KOPT-K1 (cell line): Measurements from ENCODE around the gene HOXA11.

ENCODE experiments used
- H3K27ac ChIP-seq: fragments of 200-600 bp; sonication (generic); 2 replicates; pipeline ENCODE4 v1.5.1; 2016; ENCODE audit warnings: antibody characterized with exemption, mild to moderate bottlenecking, low read depth, low read length; ENCODE audit not compliant: poor library complexity, severe bottlenecking
- H3K36me3 ChIP-seq: fragments of 200-600 bp; sonication (generic); 2 replicates; pipeline ENCODE4 v1.5.1; 2017; ENCODE audit warnings: antibody characterized with exemption, mild to moderate bottlenecking, low read length, moderate library complexity; ENCODE audit not compliant: insufficient read depth
- H3K9me3 ChIP-seq: fragments of 200-600 bp; sonication (generic); 2 replicates; pipeline ENCODE4 v1.5.1; 2017; ENCODE audit warnings: antibody characterized with exemption, low read length, mild to moderate bottlenecking; ENCODE audit not compliant: insufficient read depth, poor library complexity, severe bottlenecking

The HOXA11 gene

GRCh38 chr7:27189997-27190748, 5.1 kb upstream of the HOXA11 start:
- H3K27ac ChIP-seq: no peak overlapping the region
- no peaks in the 10 kb centered on the region for H3K36me3 ChIP-seq
- no peaks in the 10 kb centered on the region for H3K9me3 ChIP-seq

GRCh38 chr7:27189295-27189996, 4.4 kb upstream of the HOXA11 start:
- Histone ChIP-seq H3K9me3 (no peaks in the 10 kb centered on the region), H3K36me3 (no peaks in the 10 kb centered on the region), H3K27ac (no peak overlapping the region)

GRCh38 chr7:27188386-27189294, 3.6 kb upstream of the HOXA11 start:
- Histone ChIP-seq H3K27ac (no peak overlapping the region), H3K36me3 (no peaks in the 10 kb centered on the region)

GRCh38 chr7:27187475-27188385, 2.7 kb upstream of the HOXA11 start:
- Histone ChIP-seq H3K27ac (no peak overlapping the region), H3K9me3 (no peaks in the 10 kb centered on the region), H3K36me3 (no peaks in the 10 kb centered on the region)

More at GRCh38 chr7:27188386-27189294, 3.6 kb upstream of the HOXA11 start:
- H3K9me3 ChIP-seq: no peaks in the 10 kb centered on the region

DNA sequence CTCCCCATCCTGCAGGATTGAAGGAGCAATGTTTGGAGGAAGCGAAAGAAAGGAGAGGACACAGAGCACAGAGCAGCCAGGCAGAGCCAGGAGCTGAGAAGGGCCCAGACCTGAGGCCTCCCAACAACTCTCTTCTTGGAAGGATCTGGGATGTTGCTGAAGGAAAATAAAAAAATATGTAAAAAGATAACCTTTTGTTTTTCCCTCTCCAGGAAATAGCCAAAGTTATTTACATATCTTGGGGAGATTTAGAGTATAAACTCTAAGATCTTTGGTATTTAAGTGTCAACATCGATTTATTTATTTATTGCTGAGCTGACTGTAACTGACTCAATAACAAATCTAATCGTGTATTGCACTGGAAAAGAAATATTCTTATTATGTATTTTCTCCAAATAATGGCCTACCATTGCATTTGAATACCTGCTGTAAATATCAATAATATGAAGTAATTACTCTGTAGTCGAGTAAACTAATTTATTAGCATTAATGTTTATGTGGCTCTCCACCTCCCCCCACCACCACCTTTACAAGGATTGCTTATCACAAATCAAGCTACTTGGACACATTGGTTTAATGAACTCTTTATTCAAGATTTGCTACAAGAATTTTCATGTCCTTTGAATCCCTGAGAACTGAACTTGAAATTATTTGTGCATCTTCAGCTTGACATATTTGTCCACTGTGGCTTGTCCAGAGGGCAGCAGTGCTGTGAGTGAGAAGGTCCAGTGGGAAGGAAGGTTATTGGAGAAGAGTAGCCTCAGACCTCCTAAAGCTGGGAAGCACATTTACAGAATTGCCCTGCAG, 1.8 kb upstream of the HOXA11 start:
- Histone ChIP-seq H3K36me3 (no peaks in the 10 kb centered on the region), H3K9me3 (no peaks in the 10 kb centered on the region), H3K27ac (no peak overlapping the region)

DNA sequence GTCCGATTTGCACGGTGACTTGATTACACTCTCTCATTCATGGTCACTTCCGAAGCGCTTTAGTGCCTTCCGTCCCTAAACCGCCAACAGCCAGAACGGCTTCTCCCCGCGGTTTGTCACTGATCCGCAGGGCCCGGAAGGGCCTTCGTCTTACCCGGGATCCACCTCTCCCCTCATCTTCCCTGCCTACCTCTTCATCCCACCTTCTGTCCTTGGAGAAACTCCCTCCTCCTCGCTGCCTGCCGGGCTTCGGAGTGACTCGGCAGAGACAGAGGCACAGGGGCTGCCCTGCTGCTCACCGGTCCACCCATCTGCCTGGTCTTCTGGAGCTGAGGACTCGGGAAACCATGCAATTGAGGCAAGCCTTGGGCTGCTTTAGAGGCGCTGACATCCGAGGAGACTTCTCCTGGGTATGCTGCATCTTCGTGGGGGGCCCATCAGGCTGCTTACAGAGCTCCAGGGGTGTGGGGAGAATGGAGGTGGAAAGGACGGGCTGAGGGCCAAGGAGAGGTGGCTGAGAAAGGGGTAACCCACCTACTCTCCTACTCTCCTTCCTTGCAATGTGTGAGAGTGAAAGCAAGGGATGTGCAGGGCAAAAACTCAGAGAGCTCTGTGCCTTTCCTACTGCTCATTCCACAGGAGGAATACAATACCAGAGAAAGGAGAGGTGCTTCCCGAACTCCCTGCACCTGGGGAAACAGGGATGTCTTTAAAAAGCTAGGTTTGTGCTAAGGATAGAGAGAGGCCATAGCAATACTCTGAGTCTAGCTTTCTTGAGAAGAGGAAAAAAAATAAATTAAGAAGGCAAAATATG, 1.0 kb upstream of the HOXA11 start:
- H3K36me3 ChIP-seq: no peaks in the 10 kb centered on the region
- no peak overlapping the region for H3K27ac ChIP-seq
- H3K9me3 ChIP-seq: no peaks in the 10 kb centered on the region

GRCh38 chr7:27184337-27185012, 557 bp downstream of the HOXA11 start:
- Histone ChIP-seq H3K9me3 (no peaks in the 10 kb centered on the region), H3K27ac (no peak overlapping the region), H3K36me3 (no peaks in the 10 kb centered on the region)

DNA sequence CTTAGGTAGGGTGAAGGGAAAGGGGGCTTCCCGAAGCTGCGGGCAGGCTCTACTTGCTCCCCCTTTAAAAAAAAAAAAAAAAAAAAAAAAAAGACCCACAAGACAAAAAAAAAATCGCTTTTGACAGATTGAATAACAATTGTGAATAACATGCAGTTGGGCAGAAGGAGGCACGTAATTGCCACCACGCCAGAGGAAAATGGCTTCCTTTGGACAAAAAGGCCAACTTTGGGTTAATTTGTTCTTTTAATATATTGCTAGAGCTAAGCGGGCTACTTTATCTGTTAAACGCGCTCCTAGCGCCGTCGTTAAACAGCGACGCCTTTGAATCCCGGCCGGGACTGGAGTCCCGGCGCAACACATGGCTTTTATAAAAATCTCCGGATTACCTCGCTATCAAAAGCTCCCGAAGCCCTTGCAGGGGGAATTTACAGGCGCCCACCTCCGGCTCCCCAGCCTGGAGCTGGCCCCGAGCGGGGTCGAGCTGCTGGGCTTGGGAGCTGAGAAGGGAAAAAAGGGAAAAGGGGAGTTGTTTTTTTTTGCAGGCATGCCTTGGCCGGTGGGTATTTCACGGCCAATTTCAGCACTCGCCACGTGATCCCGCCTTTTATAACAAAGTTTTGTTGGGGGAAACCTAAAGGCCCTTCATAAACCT, 1.2 kb downstream of the HOXA11 start:
- Histone ChIP-seq H3K36me3 (no peaks in the 10 kb centered on the region), H3K27ac (no peak overlapping the region), H3K9me3 (no peaks in the 10 kb centered on the region)

DNA sequence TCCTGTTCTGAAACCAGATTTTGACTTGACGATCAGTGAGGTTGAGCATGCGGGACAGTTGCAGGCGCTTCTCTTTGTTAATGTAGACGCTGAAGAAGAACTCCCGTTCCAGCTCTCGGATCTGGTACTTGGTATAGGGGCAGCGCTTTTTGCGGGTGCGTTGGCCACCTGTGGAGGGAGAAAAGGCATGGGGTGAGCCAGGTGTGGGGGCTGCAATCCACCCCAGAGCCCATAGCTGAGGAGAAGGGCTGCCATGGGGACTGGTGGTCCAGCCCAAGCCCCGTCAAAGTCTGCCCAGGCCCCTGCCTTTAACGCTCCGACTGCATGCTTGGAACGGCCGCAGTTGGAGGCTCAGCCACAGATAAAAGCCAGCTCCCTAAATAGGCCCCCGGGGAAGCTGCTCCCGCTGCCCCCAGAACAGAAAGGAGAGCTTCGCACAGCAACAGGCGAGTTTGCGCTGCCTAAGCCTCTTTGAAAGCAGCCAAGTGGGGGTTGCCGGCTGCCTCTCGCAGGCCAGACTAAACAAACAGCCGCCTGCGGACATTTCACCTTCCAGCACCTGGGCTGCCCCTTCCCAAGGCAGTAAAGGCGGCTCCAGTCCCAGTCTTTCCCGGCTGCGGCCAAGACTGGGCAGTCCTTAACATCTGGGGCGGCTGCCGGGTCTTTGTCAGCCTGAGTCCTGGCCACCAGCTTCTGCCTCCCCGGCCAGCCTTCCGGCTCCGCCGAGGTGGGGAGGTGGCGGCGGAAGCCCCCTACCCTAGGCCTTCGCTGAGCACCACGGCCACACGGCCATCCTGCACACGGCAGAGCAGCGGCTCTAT, 2.0 kb downstream of the HOXA11 start:
- Histone ChIP-seq H3K9me3 (no peaks in the 10 kb centered on the region), H3K36me3 (no peaks in the 10 kb centered on the region), H3K27ac (no peak overlapping the region)

DNA sequence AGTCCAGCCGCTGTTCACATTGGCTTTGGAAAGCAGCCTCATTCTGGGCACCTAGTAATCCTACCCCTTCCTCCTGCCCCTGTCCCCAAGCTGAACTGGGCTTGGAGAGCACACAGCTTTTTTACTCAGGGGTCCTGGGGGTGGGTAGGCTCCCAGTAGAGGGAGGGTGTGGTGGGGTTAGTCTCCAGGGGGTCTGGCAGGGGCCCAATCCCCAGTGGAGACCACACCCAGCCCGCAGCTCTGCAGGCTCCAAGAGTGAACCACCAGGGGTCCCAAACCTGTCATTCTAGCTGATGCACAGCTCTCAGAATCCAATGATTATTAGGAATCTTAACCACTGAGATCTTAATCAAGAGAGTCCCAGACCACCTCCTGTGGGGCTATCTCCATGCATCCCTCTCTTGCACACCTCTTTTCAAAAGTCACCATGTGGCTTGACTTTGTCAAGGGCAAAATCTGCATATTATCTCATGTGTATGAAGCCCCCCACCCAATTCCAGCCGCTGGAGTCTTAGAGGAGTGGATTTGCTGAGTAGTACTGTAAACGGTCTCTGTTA, 2.7 kb downstream of the HOXA11 start:
- Histone ChIP-seq H3K27ac (no peak overlapping the region), H3K36me3 (no peaks in the 10 kb centered on the region), H3K9me3 (no peaks in the 10 kb centered on the region)

DNA sequence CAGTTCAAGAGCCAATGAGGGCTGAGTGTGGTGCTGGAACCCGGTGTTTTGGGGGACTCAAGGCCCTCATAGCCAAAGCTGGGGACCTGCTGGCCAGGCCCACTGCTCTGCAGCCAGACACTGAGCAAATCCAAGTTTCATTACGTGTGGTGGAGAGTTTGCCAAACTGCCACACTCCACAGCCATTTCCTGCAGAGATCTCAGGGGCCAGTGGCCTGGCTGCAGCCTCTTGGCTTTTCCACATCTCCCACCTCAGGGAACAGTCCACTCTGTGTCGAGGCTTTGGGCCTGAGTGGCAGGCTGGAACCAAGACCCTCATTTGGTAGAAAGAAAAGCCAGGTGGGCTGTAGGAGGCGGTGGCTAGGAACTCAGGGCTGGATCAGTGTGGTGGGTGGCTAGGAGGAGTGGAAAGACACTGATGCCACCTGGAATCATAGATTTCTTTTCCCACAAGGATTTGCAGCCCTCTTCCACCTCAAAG, 3.2 kb downstream of the HOXA11 start:
- Histone ChIP-seq H3K36me3 (no peaks in the 10 kb centered on the region), H3K27ac (no peak overlapping the region), H3K9me3 (no peaks in the 10 kb centered on the region)
